Measurements from ENCODE around the gene ERVH48-1. TPM values are rescaled to one million over a fixed set of nuclear protein-coding genes. Genes with fewer than 3 reads are reported as not detected.

ERVH48-1 gene
- total RNA-seq, 3 donors from 2014 or later = not detected

- no peak overlapping the region for H3K4me3 ChIP-seq
- DNase-seq (no peak), ATAC-seq (no peak)
- H3K36me3 ChIP-seq (ENCODE audit: low read depth) = peaks cover 4% of the 10 kb centered on the region
- H3K9me3 ChIP-seq = no peaks in the 10 kb centered on the region
- intact Hi-C loops (cut with DNase I, micrococcal nuclease) = no loop called here
- no peak for TF ChIP-seq CTCF (IDR thresholded peaks at IDR 0.05)
- no peaks in the 10 kb centered on the region for H3K4me1 ChIP-seq (ENCODE audit: low read depth)
These were observed 57.2 kb downstream of the ERVH48-1 start for GRCh38 chr21:42868196-42868595.

Small RNA genes within 50 kb of the gene (microRNA-seq; reads per million reads assigned to microRNA genes)
- not detected for gene MIR5692B

Other genes starting within 250 kb of the ERVH48-1 start
- 10 to 100 TPM; 16.1 to 16.7 (median 16.5) TPM for gene WDR4, start 46.1 kb downstream of the ERVH48-1 start, total RNA-seq
- gene NDUFV3, start 32.3 kb downstream of the ERVH48-1 start, total RNA-seq = 10 to 100 TPM; 36.9 to 54.4 (median 38.5) TPM
- gene PKNOX1, start 48.9 kb upstream of the ERVH48-1 start, total RNA-seq = 10 to 100 TPM; 14.3 to 26.1 (median 16.3) TPM
- 1 to 10 TPM; 4.5 to 5.8 (median 4.6) TPM for gene CBS, start 150.2 kb upstream of the ERVH48-1 start, total RNA-seq
- 10 to 100 TPM; 10.8 to 38.5 (median 36.4) TPM for gene U2AF1, start 181.9 kb upstream of the ERVH48-1 start, total RNA-seq
- gene CRYAA, start 243.4 kb upstream of the ERVH48-1 start, total RNA-seq = not detected

Measured in mucosa of descending colon (tissue), 3 donors.